ENCODE data around the gene VPS8. TPM values are rescaled to one million over a fixed set of nuclear protein-coding genes. Genes with fewer than 3 reads are reported as not detected.

The VPS8 gene
- total RNA-seq, 1 experiment from 2014 or later, result 39.7 TPM

DNA sequence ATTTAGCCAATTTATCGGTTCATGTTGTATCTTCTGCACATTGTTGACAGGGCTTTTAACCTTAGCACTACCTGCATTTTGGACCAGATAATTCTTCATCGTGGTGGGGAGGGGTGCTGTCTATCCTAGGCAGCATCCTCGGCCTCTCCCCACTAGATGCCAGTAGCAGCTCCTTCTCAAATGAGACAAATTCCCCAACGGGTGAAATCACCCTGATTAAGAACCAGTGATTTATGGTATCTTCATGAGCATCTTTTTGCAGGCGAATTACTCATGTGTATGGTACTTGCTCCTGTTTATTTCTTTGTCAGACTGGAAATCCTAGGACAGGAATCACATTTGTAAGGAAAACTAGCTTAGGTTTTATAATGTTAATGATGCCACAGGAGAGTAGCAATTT, 272.9 kb downstream of the VPS8 start:
- Mint-ChIP-seq H3K27ac (no peak overlapping the region), H3K4me1 (peaks cover 9 to 14% of the 10 kb centered on the region in 2 experiments), H3K4me3 (no peak overlapping the region), H3K9me3 (no peaks in the 10 kb centered on the region), H3K27me3 (ENCODE audit: low read depth) (no peaks in the 10 kb centered on the region), H3K36me3 (ENCODE audit: insufficient read depth in 1 of 3, low read depth in 3 of 3) (no peaks in the 10 kb centered on the region)
- Histone ChIP-seq H3T11ph (ENCODE audit: low read length) (no peak overlapping the region), H3K4me1 (ENCODE audit: insufficient read depth, low read length) (no peaks in the 10 kb centered on the region), H4K5ac (ENCODE audit: insufficient read length, low read depth, low read length) (no peak overlapping the region), H3K9ac (ENCODE audit: extremely low read depth, insufficient read length, low read length) (no peak overlapping the region), H3K9me3 (ENCODE audit: control insufficient read depth, low read depth, low read length) (no peaks in the 10 kb centered on the region), H3K23ac (ENCODE audit: insufficient read length, low read depth, low read length) (no peak overlapping the region), H3K18ac (ENCODE audit: insufficient read length, low read depth, low read length) (no peak overlapping the region), H2AFZ (ENCODE audit: low read length) (no peak overlapping the region), H4K91ac (ENCODE audit: insufficient read length, low read depth, low read length) (no peak overlapping the region), H2BK120ac (ENCODE audit: low read depth, low read length, poor library complexity, severe bottlenecking) (no peak overlapping the region), H3K4ac (ENCODE audit: low read depth, low read length) (no peak overlapping the region), H2BK20ac (ENCODE audit: low read depth, low read length, poor library complexity, severe bottlenecking) (no peak overlapping the region), H3K79me2 (ENCODE audit: insufficient read depth, low read length) (no peaks in the 10 kb centered on the region), H3K23me2 (ENCODE audit: insufficient read length, low read depth, low read length, poor library complexity, severe bottlenecking) (no peaks in the 10 kb centered on the region), H3K27ac (ENCODE audit: insufficient read length, low read depth, low read length) (no peak overlapping the region), H2BK5ac (ENCODE audit: insufficient read length, low read length) (no peak overlapping the region), H3K79me1 (ENCODE audit: insufficient read depth, low read depth, low read length, poor library complexity, severe bottlenecking) (no peaks in the 10 kb centered on the region), H4K20me1 (ENCODE audit: control insufficient read depth, insufficient read depth, insufficient read length) (no peaks in the 10 kb centered on the region), H2AK5ac (ENCODE audit: insufficient read length, low read length) (no peak overlapping the region), H4K8ac (replicated peaks; ENCODE audit: insufficient read length, low read depth, low read length) (no peak overlapping the region), H2BK15ac (ENCODE audit: low read depth, low read length) (no peak overlapping the region), H3K14ac (ENCODE audit: insufficient read depth, low read length) (no peak overlapping the region), H2BK12ac (ENCODE audit: insufficient read length, low read depth, low read length) (no peak overlapping the region), H3K56ac (ENCODE audit: insufficient read length, low read depth, low read length) (no peak overlapping the region), H3K4me2 (ENCODE audit: insufficient read depth, insufficient read length, low read length) (no peak overlapping the region), H3K27me3 (ENCODE audit: insufficient read depth, low read length) (no peaks in the 10 kb centered on the region)
- DNase-seq, result no peak
- peak; percentile 34; the same call in 2 of the 3 replicates for TF ChIP-seq CTCF (conservative IDR thresholded peaks at IDR 0.05)
- no CpG with 5 or more reads among the region's 5 CpGs for WGBS (ENCODE audit: extremely low coverage, insufficient read length, low lambda C conversion rate)
